C4-2B (cell line): Measurements from ENCODE around the gene AQR.

ENCODE experiments used
- ZFX ChIP-seq: fragments of 450-650 bp; IDR thresholded peaks from 2 replicates; pipeline ENCODE4 v1.6.1; 2017
- TF ChIP-seq, protein P1 (sequence below): fragments of 450-650 bp; conservative IDR thresholded peaks from 2 replicates; pipeline ENCODE4 v1.5.1; 2017; ENCODE audit warnings: mild to moderate bottlenecking

DNA sequence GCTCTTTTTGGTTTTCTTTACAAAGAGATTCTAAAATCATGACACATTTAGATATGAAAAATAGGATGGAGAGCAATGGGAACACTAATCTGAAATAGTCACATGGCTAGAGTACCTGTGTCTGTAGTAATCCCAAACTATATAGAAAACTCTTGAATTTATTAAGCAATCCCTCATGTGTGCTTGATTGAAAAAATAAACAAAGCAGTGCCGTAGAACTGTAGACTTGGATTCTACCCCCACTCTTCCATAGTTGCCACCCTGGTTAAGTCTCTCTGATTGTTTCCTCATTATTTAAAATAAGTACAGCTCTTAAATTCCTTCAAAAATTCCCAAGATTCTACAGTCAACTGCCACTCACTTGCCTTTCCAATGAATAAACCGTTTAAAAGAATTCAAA, 115.3 kb downstream of the AQR start:
- TF ChIP-seq, protein P1, sequence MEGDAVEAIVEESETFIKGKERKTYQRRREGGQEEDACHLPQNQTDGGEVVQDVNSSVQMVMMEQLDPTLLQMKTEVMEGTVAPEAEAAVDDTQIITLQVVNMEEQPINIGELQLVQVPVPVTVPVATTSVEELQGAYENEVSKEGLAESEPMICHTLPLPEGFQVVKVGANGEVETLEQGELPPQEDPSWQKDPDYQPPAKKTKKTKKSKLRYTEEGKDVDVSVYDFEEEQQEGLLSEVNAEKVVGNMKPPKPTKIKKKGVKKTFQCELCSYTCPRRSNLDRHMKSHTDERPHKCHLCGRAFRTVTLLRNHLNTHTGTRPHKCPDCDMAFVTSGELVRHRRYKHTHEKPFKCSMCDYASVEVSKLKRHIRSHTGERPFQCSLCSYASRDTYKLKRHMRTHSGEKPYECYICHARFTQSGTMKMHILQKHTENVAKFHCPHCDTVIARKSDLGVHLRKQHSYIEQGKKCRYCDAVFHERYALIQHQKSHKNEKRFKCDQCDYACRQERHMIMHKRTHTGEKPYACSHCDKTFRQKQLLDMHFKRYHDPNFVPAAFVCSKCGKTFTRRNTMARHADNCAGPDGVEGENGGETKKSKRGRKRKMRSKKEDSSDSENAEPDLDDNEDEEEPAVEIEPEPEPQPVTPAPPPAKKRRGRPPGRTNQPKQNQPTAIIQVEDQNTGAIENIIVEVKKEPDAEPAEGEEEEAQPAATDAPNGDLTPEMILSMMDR: no peak
- TF ChIP-seq ZFX: no peak
